Measurements from ENCODE around the gene SELENOV. TPM values are rescaled to one million over a fixed set of nuclear protein-coding genes. Genes with fewer than 3 reads are reported as not detected.

Gene SELENOV
- total and polyA plus RNA-seq, 9 of the 15 experiments (the other 6 are each of a cell fraction or from before 2014, with no cell fraction given) = 0.04 to 0.09 (median 0.06) TPM; not detected in 4

DNA sequence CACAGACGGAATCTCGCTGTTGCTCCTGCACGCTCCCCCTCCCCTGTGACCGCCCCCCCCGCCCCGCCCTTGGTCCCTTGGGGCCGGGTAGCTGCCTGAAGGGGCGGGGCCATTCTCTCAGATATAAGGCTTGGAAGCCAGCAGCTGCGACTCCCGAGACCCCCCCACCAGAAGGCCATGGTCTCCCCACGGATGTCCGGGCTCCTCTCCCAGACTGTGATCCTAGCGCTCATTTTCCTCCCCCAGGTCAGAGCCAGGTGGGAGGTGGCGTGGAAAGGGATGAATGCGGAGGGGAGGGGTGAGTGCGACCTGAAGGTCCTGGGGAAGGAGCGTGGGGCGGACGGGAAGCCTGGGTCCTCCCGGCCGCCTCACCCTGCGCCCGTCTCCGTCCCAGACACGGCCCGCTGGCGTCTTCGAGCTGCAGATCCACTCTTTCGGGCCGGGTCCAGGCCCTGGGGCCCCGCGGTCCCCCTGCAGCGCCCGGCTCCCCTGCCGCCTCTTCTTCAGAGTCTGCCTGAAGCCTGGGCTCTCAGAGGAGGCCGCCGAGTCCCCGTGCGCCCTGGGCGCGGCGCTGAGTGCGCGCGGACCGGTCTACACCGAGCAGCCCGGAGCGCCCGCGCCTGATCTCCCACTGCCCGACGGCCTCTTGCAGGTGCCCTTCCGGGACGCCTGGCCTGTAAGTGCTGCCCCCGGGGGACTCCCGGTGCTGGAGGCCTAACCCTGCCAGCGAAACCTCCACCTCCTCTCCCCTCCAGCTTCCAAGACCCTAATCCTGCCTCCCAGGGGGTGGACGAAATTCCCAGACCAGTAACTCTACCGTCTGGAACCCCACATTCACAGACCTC lies 15.9 kb upstream of the SELENOV start, which contains the start of gene DLL3 (continued):
- TF ChIP-seq SRF (CRISPR knock-in tag; IDR thresholded peaks at IDR 0.05) (no peak), ZNF444 (CRISPR knock-in tag; IDR thresholded peaks at IDR 0.05) (no peak)
- TF ChIP-seq, protein P1, sequence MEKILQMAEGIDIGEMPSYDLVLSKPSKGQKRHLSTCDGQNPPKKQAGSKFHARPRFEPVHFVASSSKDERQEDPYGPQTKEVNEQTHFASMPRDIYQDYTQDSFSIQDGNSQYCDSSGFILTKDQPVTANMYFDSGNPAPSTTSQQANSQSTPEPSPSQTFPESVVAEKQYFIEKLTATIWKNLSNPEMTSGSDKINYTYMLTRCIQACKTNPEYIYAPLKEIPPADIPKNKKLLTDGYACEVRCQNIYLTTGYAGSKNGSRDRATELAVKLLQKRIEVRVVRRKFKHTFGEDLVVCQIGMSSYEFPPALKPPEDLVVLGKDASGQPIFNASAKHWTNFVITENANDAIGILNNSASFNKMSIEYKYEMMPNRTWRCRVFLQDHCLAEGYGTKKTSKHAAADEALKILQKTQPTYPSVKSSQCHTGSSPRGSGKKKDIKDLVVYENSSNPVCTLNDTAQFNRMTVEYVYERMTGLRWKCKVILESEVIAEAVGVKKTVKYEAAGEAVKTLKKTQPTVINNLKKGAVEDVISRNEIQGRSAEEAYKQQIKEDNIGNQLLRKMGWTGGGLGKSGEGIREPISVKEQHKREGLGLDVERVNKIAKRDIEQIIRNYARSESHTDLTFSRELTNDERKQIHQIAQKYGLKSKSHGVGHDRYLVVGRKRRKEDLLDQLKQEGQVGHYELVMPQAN (IDR thresholded peaks at IDR 0.05; ENCODE audit: borderline replicate concordance) = no peak
- TF ChIP-seq, protein P2, sequence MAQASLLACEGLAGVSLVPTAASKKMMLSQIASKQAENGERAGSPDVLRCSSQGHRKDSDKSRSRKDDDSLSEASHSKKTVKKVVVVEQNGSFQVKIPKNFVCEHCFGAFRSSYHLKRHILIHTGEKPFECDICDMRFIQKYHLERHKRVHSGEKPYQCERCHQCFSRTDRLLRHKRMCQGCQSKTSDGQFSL (CRISPR knock-in tag; IDR thresholded peaks at IDR 0.05) = no peak
- TF ChIP-seq, protein P2 (tag; IDR thresholded peaks at IDR 0.05) = 0 out of 4 replicates have a peak, but pooled peaks of 1 of the 2 experiments have one; percentile 20

- no peak for FAIRE-seq
- Histone ChIP-seq H3K4me3 (no peak overlapping the region), H3K9ac (ENCODE audit: insufficient read depth in 1 of 2, low read depth in 2 of 2, low read length in 2 of 2) (no peak overlapping the region), H3K27me3 (ENCODE audit: control insufficient read depth in 2 of 2, insufficient read depth in 2 of 2, low read length in 2 of 2) (no peaks in the 10 kb centered on the region), H3K9me1 (ENCODE audit: control insufficient read depth, insufficient read depth, low read length) (no peaks in the 10 kb centered on the region), H3K27ac (ENCODE audit: extremely low read depth, low read depth, low read length) (no peak overlapping the region), H3K79me2 (ENCODE audit: control insufficient read depth, insufficient read depth, low read length) (no peaks in the 10 kb centered on the region), H3K36me3 (ENCODE audit: control insufficient read depth, insufficient read depth, low read length) (no peaks in the 10 kb centered on the region), H3K9me3 (replicated peaks; ENCODE audit: control insufficient read depth, insufficient read depth, low read depth, low read length) (no peaks in the 10 kb centered on the region), H3K4me2 (ENCODE audit: insufficient read depth, low read length) (no peak overlapping the region), H3K4me1 (replicated peaks in 1 of 2; ENCODE audit: control insufficient read depth in 2 of 2, insufficient read depth in 2 of 2, low read length in 2 of 2) (peaks cover 10 to 29% of the 10 kb centered on the region in 2 experiments; a peak in 4 of 5 replicates), H4K20me1 (replicated peaks; ENCODE audit: control insufficient read depth, insufficient read depth, low read length) (no peaks in the 10 kb centered on the region), H2AFZ (ENCODE audit: low read depth, low read length) (no peak overlapping the region)
- BruUV-seq (replicated peaks) = no TSS peak
- in situ Hi-C loops (cut with MboI) = no loop called here
- intact Hi-C loops (cut with micrococcal nuclease) = loop anchor here (2.0 to 5.0 kb wide), 2 partner anchors 19 to 172 kb away; partner anchors contain the start of gene TIMM50
- POLR2A ChIA-PET = interaction anchor here (0.6 to 0.9 kb wide), 3 partner anchors 14 to 529 kb away, joined by 3 to 4 read pairs (median 3); partner anchors contain the start of gene RPS16
- no peak for DNase-seq (ENCODE audit: extremely low read depth in 1 of 4, low spot score in 3 of 4)
- no peak for ATAC-seq
- 44% methylated on average over 6 of the region's 8 CpGs for WGBS (ENCODE audit: insufficient coverage, low coverage, missing lambda C conversion rate)
- CTCF ChIA-PET (ENCODE audit: low intra/inter-chr PET ratio) = interaction anchor here (1.1 kb wide), 1 partner anchor 47 kb away, joined by 3 read pairs; no protein-coding TSS in a partner anchor
- TF ChIP-seq, protein P2 (CRISPR knock-in tag; IDR thresholded peaks at IDR 0.05) = 0 out of 2 replicates have a peak, but pooled peaks have one; percentile 18
- TF ChIP-seq, protein P2 (tag; IDR thresholded peaks at IDR 0.05) = no peak
- TF ChIP-seq BDP1 (IDR thresholded peaks at IDR 0.05; ENCODE audit: insufficient read depth, insufficient read length) (no peak), MXD1 (CRISPR knock-in tag; IDR thresholded peaks at IDR 0.05; ENCODE audit: borderline replicate concordance, poor library complexity, severe bottlenecking) (no peak), ZNF436 (CRISPR knock-in tag; IDR thresholded peaks at IDR 0.05) (no peak), CBX8 (IDR thresholded peaks at IDR 0.05; ENCODE audit: borderline replicate concordance, extremely low read depth, low read depth, low read length, poor library complexity, severe bottlenecking) (no peak), MYNN (IDR thresholded peaks at IDR 0.05) (no peak), MYNN (CRISPR knock-in tag; IDR thresholded peaks at IDR 0.05) (no peak), ZNF699 (CRISPR knock-in tag; IDR thresholded peaks at IDR 0.05; ENCODE audit: insufficient replicate concordance) (no peak)
Measured at GRCh38 chr19:39499932-39500331, 15.0 kb upstream of the SELENOV start.

All from K562 (cell line).